CD4-positive, alpha-beta T cell treated with Interleukin-2 at 100 ng/mL for 4 hours (primary cell): ENCODE measurements around the gene NR3C2.

Source experiments
- DNase-seq: peaks from one replicate; pipeline ENCODE4 v3.0.0-alpha.2; 2020; ENCODE audit warnings: low spot score

The NR3C2 gene

DNA sequence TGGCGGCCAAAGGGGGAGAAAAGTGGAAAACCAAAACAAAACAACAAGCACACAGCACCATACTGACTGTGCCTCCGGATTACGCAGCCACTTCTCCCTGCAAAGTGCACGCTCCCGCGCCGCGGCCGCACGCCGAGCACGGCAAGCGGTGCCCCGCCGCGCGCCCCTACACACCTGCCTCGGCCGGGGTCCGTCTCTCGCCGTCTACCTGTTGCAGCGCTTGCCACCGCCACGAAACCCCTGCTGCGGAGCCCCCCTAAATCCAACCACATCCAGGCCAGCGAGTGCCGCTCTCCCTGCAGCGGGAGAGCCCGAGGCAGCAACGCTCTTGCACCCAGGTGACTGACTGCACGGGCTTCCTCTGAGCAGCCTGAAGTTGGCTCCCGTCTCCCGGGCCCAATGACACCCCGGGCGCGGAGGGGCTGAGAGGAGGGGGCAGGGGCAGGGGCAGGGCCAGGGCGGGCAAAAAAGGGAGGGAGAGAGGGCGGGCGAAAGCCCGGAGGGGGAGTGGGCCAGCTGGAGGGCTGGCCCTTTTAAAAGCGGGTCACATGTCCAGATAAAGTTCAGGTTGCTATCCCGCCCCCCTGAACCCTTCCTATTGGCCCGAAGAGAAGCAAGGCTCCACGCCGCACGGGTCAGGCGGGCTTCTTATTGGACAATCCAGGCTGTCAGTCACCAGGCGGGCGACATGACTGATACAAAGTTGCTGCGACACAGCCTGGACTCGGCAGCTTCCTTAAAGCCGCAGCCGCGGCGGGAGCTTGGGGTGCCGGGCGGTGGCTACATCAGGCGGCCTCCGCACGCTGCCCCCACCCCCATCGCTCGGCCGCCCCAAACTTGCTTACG, at the start of gene NR3C2:
TSS of gene NR3C2 (minus strand) at position 429 of the 846 bp plus-strand sequence.
- peak; percentile 99 for DNase-seq

DNA sequence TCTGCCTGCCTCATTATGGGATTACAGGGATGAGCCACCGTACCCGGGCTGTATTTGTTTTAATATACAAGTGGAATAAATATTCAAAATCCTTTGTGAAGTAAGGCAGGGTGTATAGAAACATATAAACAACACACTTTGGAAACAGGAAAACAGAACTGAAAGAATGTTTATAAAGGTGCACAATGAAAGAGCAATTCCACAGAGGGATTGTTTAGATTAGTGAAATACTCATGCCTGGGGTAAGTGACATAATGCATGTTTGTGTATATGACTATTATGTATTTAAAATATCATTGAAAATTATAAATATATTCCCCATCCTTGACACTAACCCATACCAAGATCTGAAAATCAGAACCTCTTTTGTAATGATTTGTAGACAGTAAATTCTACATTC, 45.0 kb upstream of the NR3C2 start:
- no peak for DNase-seq

DNA sequence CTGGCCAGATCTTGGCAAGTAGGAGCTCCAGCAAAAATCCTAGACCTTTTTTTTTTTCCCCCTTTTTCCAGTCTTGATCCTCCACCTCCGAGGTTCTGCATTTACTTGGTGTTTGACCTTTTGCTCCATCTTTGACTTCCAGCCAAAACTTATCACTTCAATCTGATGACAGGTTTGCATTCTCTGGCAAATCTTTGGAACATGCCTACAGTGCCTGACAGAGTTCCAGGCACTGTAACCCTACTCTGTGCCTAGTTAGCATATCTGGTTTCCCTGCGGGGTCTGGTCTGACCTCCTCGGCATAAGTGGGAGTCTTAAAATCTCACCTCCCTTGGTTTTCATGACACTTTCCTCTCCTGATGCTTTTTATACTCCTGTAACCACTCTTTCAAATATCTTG, 39.4 kb upstream of the NR3C2 start:
- DNase-seq, result no peak

DNA sequence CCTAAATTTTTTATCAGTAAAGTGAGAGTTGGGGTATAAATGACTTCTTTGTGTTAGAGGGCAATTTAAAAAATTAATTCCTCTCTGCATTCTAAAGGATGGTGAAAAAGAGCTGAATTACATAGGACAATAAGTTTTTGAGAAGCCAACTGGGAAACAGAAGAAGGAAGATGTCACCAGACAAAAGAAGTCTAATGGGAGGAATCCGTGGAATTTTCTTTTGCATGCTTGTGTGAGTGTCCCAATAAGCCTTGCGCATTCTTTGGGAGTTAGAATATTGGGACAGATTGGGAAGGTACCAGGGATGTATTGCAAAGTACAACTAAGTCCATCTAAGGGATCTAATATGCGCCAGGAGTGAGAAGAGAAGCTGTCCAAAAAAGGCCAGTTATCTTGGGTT, 35.1 kb upstream of the NR3C2 start:
- no peak for DNase-seq

DNA sequence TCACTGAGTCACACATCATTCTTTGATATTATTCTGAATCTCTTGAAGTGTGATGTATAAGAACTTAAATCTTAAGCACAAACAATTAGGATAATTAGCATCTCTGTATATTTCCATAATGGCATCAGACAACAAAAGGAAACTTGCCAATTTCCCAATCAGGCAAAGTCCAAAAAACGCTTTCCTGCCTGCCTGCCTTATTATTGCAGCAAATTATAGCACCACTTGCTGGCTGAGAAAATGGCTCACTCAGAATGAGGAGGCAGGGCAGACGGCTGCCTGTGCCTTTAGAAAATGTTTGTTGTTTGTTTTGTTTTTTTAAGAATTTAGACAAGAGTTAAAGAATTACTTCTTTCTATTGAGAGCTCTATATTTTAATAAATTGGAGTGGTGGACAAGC, 27.7 kb upstream of the NR3C2 start:
- DNase-seq, result no peak

DNA sequence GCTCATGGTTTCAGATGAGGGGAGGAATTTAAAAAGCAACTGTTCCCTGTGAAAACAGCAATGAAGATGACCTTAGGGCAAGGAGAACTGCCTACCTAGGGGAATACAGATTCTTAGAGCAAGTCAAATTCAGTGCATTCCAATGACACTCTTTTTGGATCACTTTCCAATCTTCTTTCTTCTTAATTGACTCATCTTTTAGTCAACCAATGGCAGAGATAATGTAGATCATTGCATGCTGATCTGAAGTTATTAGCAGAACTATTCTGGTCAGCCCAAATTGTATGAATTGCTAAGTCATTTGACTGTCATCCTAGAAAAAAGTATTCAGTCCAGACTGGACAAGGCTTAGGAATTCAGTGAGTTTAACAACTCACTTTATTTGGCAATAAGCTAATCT, 12.6 kb upstream of the NR3C2 start:
- DNase-seq, result no peak

DNA sequence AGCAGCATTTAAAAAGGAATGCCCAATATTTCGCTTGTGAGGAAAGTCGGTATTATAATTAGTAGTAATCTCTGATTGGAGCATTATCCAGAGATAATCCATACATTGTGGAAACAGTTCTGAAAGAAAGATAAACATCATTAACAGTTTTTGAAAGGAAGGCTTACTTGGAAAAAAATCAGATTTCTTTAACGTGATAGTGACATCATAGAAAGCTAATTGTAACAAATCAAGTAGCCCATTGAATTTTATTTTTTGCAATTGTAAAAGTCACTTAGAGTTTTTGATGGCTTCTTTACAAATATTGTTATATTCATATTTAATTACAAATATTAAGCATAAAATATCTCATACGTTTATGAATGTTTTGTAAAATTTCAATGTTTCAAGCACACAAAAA, 11.6 kb upstream of the NR3C2 start:
- no peak for DNase-seq

DNA sequence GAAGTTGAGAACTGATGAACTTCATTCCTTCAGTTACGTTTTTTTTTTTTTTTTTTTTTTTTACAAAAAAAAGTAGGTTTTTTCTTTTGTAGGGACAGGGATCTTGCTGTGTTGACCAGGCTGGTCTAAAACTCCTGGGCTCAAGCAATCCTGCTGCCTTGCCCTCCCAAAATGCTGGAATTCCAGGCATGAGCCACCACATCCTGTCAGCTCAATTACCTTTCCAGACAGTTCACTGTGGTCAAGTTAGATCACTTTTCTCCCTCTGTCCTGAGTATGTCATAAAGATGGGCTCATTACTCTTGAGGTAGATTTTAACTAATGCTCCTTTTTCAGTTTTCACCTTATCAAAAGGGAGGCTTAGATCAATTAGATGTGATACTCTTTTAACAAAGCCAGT, 10.8 kb upstream of the NR3C2 start:
- no peak for DNase-seq

DNA sequence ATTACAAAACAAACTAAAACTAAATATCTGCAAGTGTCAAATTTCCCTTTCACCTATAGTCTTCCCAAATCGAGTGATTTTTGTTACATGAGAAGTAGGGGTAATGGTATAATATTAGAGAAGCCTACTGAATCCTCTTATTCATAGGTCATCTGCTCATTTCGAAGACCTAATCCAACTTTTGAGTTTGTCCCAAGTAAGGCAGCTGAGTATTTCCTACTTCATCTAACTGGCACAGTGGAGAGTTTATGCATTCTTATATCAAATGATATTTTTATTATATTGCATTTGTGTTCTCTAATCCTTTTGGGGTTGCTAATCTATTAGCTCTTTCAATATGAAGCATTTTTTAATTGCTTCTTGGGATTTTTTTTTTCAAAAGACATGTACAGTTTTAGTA, 7.7 kb upstream of the NR3C2 start:
- DNase-seq, result no peak

DNA sequence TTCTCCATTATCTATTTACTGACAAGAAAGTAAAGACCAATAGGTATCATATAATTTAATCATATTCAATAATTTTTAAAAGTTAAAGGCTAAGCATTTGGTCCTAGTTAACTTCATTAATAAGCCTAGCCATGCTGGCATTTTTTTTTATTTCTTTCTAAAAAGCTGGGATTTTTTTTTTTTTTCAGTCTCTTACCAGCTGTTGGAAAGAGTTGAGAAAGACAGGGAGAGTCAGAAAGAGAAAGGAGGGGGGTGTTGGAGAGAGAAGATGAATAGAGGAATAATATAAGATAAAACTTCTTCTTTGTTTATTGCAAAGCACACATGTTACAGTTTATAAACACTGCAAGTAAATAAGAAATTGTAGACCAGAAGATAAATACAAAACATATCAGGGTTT, 5.9 kb upstream of the NR3C2 start:
- no peak for DNase-seq

DNA sequence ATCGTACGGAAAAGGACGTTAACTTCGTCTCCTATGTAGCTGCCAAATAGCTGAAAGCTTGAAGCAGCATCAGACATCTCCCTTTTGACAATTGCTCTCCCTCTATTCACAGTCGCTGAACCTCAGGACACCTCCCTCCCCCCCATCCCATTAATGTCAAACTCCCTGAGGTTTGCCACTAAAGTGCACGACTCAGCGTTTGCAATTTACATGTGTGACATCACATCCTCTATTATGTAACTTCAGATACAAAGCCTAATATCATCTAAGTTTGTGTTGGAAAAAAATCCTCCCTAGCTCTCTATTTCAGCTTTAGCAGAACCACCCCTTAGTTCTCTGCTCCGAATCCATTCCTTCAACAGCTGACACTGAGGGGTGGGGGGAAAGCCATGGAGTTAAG, 5.5 kb upstream of the NR3C2 start:
- peak; percentile 51 for DNase-seq

DNA sequence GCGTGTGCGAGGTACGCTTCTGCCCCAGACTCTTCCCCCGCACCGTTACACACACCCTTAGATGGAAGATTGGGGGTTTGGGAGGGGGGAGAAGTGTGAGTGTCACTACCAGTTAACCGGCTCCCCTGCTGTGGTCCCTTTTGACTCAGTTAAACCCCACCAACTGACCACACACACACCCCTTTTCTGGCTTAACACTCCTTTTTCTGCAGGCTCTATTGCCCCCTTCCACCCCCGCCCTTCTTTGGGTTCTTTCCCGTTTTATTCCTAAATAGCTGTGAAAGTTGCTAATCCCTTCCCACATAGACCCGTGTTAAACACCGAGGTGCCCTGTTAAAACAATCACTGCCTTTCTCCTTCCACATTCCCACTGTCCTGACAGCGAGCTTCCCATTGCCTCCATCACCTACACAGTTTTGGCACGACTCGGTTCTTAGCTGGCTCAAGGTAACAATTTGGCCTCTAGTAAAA, 3.7 kb upstream of the NR3C2 start:
- DNase-seq, result no peak

DNA sequence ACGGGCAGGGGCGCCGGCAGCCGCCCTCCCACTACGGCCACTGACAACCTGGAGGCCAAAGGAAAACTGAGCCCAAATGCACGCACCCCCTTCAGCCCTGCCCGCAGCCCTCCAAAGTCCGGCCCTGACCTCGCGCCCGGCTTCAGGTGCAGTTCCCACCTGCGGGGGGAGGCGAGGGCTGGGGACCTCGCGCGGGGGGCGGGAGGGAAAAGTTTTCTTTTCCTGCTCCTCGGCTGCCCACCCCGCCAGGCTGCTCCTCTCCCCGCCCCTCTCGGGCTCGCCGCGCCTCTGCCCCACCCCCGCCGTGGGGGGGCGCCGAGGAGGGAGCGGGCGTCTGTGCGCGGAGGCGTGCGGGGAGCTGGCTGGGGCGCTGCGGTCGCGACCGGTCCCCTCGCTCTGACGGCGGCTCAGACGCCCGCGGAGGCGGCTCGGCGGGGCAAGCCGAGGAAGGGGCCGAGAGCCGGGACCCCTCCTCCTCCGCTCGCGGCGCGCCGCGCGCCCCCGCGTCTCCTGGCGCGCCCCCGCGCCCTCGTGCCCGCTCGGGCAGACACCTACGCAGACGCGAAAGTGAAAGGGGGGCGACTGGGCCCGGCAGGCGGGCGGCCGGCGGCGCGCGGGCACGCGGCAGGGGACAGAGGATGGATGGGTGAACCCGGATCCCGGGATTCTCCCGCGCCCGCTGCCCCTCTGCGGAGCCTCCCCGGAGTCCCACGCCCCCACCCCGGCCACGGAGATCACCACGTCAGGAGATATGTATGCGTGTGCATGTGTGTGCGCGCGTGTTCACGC, 3.1 kb upstream of the NR3C2 start:
- peak; percentile 60 for DNase-seq

DNA sequence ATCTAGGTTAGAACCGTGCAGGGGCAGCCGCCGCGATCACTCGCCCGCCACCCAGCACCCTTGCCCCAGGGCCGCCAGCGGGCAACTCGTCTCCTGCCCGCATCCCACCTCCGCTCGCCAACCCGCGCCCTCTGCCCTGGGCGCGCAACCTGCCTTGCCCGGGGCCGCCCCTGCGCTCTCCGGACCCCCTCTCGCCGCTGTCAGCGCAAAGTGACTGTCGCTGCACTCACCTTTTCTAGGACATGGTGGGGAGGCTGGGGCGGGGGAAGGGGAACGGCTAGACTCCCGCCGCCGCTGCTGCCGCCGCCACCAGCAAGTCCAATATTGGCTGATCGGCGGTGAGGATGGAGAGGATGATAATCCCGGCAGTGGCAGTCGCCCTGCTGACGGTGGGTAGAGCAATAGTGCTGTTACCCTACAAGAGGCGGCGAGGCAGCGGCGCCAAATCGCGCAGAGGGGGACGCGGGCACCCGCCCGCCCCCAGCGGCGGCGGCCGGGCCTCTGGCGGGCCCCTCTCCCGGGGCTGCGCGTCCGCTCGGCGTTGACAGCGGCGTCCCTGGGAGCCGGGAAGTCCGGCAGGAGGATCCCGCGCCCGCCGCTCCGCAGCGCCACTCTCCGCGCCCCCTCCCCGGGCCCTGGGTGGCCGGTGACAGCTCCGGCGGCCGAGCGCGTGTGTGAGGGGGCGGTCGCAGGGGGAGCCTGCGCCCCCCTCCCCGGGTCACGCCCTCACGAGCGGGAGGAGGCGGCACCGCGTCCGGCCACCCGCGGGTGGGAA, 2.3 kb upstream of the NR3C2 start:
- peak; percentile 45 for DNase-seq

DNA sequence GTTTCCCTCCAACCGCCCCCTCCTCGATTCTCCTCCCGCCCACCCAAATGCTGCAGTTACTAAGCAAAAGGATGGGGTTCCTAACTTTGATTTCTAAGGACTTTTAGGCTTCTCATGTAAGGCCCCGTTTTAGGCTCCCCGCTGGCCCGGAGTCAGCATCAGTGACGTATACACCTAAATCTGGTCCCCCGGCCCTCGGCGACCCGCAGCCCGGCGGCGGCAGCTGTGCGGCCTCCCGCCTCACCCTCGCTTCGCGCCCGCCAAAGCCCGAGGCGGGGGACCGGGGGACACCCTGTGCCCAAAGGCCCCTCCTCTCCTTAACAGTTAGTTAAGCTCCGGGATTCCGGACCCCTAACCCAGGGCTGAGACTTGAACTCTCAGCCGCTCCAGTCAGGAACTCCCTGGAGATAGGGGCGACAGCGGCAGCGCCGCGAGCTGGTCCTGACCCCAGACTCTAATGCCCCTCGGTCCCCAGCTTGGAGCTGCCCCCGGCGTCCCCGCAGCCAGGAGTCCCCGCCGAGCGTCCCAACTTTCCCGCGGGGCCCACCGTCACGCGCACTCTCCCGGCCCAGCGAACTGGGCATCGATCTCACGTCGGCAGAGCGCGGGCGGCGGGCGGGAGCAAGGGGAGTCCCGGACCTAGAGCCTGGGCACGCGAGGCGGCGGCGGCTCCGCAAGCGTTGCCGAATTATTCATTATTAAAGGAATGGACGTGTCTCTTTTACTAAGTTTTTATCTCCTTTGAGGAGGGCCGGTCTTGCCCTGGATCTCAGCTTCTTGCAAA, 1.5 kb upstream of the NR3C2 start:
- peak; percentile 29 for DNase-seq

DNA sequence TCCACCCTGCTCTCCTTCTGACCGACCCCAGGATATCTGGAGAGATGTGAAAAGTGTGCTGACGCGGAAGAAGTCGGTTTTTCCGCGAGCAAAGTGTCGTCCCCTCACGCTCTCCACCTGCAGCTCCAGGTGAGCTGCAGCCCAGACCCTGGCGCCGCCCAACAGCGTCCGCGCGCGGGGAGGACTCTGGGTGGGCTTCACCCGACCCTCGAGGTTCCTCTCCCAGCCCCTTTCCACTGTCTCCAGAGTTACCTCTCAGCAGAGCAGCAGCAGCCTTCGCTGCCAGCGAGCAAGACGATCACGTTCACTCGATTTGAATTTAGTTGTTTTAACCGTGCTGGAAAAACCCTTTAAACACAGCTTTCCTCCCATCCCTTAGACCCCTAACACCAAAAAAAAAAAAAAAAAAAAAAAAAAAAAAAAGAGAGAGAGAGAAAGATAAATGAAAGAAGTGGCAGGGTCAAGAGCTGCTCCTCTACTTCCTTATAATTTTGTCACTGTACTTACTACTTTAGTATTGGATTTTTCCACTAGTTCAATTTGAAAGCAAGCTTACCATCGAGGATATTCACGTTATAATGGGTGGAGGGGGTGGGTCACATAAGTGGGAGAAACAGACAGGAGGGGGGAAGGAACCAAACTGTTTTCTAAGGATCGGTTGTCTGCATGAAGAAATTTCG, 758 bp upstream of the NR3C2 start:
- peak; percentile 40 for DNase-seq

DNA sequence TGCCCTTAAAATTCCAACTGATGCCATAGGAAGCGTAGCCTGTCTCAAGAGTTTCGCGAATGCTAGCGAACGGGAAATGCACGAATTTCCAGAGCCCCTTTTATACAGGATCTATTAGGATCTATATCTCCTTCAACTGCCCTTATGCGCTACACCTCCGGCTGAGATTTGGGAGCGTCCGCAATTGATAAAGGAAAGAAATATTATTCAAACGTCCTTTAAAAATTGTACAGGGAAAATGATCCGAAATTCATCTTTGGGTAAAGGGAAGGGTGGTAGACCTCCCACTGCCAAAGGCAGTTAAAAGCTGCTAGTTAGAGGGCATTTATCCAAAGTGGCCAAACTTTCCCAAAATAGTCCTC, 609 bp downstream of the NR3C2 start:
- DNase-seq, result no peak

DNA sequence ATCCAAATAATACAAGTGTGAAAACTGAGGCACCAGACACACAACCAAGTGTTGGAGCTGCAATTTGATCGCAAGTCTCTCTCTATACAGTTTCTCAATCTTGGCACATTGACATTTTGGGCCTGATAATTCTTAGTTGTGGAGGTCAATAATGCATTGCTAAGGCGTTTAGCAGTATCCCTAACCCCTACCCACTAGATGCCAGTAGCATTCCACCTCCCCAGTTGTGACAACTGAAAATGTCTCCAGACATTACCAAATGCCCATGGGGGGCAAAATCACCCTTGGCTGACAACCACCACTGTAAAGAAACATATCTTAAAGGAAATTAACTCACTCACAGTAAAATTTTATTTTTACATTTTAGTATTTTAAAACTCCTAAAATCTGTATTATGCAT, 4.2 kb downstream of the NR3C2 start:
- DNase-seq, result no peak

DNA sequence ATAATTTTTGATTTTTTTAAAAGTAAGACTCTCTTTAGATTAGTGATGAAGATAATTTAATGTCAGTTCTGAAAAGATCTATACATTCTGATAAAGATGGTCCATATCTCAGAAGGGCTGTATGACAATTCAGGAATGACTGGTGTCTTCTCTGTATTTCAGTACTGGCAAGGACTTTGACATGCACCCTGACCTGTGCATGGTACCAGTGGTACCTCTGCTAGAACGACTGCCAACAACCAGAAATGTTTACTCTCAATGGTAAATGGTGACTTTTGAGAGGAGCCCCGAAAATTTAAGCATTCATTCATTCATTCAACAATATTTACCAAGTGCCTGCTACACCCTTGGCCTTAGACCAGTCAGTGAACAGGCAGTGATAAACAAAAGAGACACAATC, 4.8 kb downstream of the NR3C2 start:
- no peak for DNase-seq

DNA sequence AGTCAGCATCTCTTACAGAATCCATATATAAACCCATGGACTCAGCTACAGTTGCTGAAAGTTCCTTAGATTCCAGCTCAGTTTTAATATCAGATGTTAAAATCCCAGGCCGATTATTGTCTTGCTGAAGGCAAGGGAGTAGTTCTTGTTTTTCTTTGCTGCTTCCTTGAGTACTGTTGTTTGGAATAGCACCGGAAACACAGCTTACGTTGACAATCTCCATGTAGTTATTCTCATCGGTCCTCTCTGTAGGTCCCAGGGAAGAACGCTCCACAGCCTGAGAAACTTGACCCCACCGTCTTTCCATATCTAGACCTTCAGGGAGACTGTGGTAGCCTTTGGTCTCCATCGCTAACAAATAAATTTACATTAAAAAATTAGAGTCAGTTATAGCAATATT, 5.7 kb downstream of the NR3C2 start:
- DNase-seq, result no peak
